ENCODE data around the gene CPVL. TPM values are rescaled to one million over a fixed set of nuclear protein-coding genes. Genes with fewer than 3 reads are reported as not detected.
A peak's percentile ranks its signal among the peaks of the same experiment; 100 is the strongest.

CPVL gene
- total and polyA plus RNA-seq, 2 donors (not counting 1 experiment from before 2014, with no cell fraction given): 2.6 TPM; not detected in 1

DNA sequence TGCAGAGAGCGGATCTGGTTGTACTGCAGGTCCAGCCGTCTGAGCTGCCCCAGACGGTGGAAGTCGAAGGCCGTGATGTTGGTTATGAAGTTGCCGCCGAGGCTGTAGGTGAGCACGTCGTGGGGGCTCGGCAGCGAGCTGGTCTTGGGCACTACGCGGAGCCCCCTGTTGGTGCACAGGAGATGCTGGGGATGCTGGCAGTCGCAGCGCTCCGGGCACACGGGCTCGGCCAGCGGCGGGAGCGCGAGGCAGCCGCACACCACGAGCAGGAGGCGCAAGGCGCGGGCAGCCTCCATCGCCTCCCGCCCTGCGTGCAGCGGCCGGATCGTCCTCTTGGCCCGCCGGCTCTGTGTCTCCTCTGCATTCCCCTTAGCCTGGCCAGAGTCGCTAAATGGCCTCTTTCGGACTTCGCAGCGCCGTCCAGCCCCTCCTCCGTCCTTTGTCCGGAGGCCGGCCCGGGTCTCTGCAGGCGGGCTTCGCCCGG, 188.5 kb downstream of the CPVL start:
- no peak overlapping the region for H3K27ac ChIP-seq (ENCODE audit: low read length in 2 of 2)
- ChIA-PET CTCF (interaction anchor here (1.5 to 6.0 kb wide), 2 partner anchors 30 to 36 kb away, joined by 10 to 21 read pairs; no protein-coding TSS in a partner anchor), POLR2A (no interaction called here)
- H3K4me3 ChIP-seq (ENCODE audit: control extremely low read depth in 1 of 5, extremely low read depth in 1 of 5, insufficient read depth in 1 of 5, low read depth in 2 of 5, low read length in 4 of 5): no peak overlapping the region
- H3K4me2 ChIP-seq (replicated peaks; ENCODE audit: low read depth, low read length, poor library complexity, severe bottlenecking): peak overlapping the region; percentile 72
- intact Hi-C loops (cut with micrococcal nuclease): no loop called here
- Mint-ChIP-seq H3K9me3 (ENCODE audit: insufficient read depth) (no peaks in the 10 kb centered on the region), H3K4me3 (peak overlapping the region; percentile 59), H3K27ac (no peak overlapping the region), H3K4me1 (peaks cover 19% of the 10 kb centered on the region), H3K27me3 (peaks cover 61% of the 10 kb centered on the region)
- H3K79me2 ChIP-seq (ENCODE audit: control insufficient read depth, insufficient read depth, low read length): no peaks in the 10 kb centered on the region
- peaks cover 22 to 29% of the 10 kb centered on the region in 2 donors for H3K4me1 ChIP-seq (ENCODE audit: control insufficient read depth in 2 of 2, insufficient read depth in 2 of 2, low read length in 2 of 2)
- H3K27me3 ChIP-seq (replicated peaks in 1 of 4; ENCODE audit: control extremely low read depth in 1 of 4, control insufficient read depth in 3 of 4, insufficient read depth in 4 of 4, low read length in 3 of 4): peaks cover 0 to 47% (median 22%) of the 10 kb centered on the region in 4 experiments
- no peaks in the 10 kb centered on the region for H3K36me3 ChIP-seq (replicated peaks in 1 of 2; ENCODE audit: control extremely low read depth in 1 of 2, control insufficient read depth in 1 of 2, extremely low read depth in 1 of 2, insufficient read depth in 2 of 2, low read length in 1 of 2)
- WGBS (ENCODE audit: insufficient coverage): 10% methylated on average over 47 of the region's 47 CpGs
- H2AFZ ChIP-seq (ENCODE audit: insufficient read depth, low read depth, low read length, poor library complexity, severe bottlenecking): peak overlapping the region; percentile 38
- no peak for DNase-seq
- peaks cover 0 to 21% (median 0%) of the 10 kb centered on the region in 3 donors for H3K9me3 ChIP-seq (ENCODE audit: control extremely low read depth in 1 of 3, control insufficient read depth in 2 of 3, insufficient read depth in 1 of 3, low read length in 2 of 3)
- H4K20me1 ChIP-seq (ENCODE audit: control insufficient read depth, insufficient read depth, low read length, poor library complexity, severe bottlenecking): no peaks in the 10 kb centered on the region
- ATAC-seq (ENCODE audit: low read depth): no peak
- TF ChIP-seq, protein P1, sequence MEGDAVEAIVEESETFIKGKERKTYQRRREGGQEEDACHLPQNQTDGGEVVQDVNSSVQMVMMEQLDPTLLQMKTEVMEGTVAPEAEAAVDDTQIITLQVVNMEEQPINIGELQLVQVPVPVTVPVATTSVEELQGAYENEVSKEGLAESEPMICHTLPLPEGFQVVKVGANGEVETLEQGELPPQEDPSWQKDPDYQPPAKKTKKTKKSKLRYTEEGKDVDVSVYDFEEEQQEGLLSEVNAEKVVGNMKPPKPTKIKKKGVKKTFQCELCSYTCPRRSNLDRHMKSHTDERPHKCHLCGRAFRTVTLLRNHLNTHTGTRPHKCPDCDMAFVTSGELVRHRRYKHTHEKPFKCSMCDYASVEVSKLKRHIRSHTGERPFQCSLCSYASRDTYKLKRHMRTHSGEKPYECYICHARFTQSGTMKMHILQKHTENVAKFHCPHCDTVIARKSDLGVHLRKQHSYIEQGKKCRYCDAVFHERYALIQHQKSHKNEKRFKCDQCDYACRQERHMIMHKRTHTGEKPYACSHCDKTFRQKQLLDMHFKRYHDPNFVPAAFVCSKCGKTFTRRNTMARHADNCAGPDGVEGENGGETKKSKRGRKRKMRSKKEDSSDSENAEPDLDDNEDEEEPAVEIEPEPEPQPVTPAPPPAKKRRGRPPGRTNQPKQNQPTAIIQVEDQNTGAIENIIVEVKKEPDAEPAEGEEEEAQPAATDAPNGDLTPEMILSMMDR (IDR thresholded peaks at IDR 0.05): no peak
- TF ChIP-seq EZH2 (IDR thresholded peaks at IDR 0.05; ENCODE audit: borderline replicate concordance, insufficient read depth, low read depth, low read length, poor library complexity, severe bottlenecking): no peak
- no peak overlapping the region for H3K9ac ChIP-seq (ENCODE audit: low read length)

DNA sequence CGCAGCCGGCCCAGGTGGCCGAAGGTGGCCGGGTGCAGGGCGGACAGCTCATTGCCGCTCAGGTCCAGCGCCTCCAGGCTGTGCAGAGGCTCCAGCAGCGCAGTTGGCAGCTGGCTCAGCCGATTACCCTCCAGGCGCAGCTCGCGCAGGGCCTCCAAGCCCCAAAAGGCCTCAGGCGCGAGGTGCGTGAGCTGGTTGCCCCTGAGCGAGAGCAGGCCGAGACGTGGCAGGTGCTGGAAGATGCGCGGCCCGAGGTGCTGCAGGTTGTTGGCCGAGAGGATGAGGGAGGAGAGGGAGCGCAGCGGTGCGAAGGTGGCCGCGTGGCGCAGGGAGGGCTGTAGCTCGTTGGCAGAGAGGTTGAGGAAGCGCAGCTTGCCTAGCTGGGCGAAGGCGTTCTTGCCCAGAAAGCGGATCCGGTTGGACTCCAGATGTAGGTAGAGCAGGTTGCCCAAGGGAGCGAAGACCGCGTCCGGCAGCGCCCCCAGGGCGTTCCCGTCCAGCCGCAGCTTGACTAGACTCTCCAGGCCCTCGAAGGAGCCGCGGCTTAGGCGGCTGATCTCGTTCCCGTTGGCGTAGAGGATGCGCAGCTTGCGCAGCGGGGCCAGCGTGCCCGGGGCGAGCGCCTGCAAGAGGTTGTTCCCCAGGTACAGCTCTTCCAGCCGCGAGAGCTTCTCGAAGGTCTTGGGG, 189.1 kb downstream of the CPVL start:
- Histone ChIP-seq H3K4me3 (ENCODE audit: control extremely low read depth in 1 of 5, extremely low read depth in 1 of 5, insufficient read depth in 1 of 5, low read depth in 2 of 5, low read length in 4 of 5) (no peak overlapping the region), H3K9ac (ENCODE audit: low read length) (peak overlapping the region; percentile 42), H3K27me3 (replicated peaks in 1 of 4; ENCODE audit: control extremely low read depth in 1 of 4, control insufficient read depth in 3 of 4, insufficient read depth in 4 of 4, low read length in 3 of 4) (peaks cover 0 to 47% (median 23%) of the 10 kb centered on the region in 4 experiments), H3K4me2 (replicated peaks; ENCODE audit: low read depth, low read length, poor library complexity, severe bottlenecking) (peak overlapping the region; percentile 72), H3K9me3 (ENCODE audit: control extremely low read depth in 1 of 3, control insufficient read depth in 2 of 3, insufficient read depth in 1 of 3, low read length in 2 of 3) (peaks cover 0 to 21% (median 0%) of the 10 kb centered on the region in 3 donors), H2AFZ (ENCODE audit: insufficient read depth, low read depth, low read length, poor library complexity, severe bottlenecking) (peak overlapping the region; percentile 38), H3K4me1 (ENCODE audit: control insufficient read depth in 2 of 2, insufficient read depth in 2 of 2, low read length in 2 of 2) (peaks cover 22 to 29% of the 10 kb centered on the region in 2 donors), H3K36me3 (replicated peaks in 1 of 2; ENCODE audit: control extremely low read depth in 1 of 2, control insufficient read depth in 1 of 2, extremely low read depth in 1 of 2, insufficient read depth in 2 of 2, low read length in 1 of 2) (no peaks in the 10 kb centered on the region), H4K20me1 (ENCODE audit: control insufficient read depth, insufficient read depth, low read length, poor library complexity, severe bottlenecking) (no peaks in the 10 kb centered on the region), H3K27ac (ENCODE audit: low read length in 2 of 2) (no peak overlapping the region), H3K79me2 (ENCODE audit: control insufficient read depth, insufficient read depth, low read length) (no peaks in the 10 kb centered on the region)
- Mint-ChIP-seq H3K9me3 (ENCODE audit: insufficient read depth) (no peaks in the 10 kb centered on the region), H3K4me1 (peaks cover 19% of the 10 kb centered on the region), H3K27ac (no peak overlapping the region), H3K27me3 (peaks cover 67% of the 10 kb centered on the region), H3K4me3 (peak overlapping the region; percentile 59)
- ATAC-seq (ENCODE audit: low read depth) (no peak), DNase-seq (peak; percentile 34)
- WGBS (ENCODE audit: insufficient coverage): 8% methylated on average over 59 of the region's 59 CpGs
- ChIA-PET CTCF (interaction anchor here (0.9 to 6.0 kb wide), 3 partner anchors 30 to 451 kb away, joined by 4 to 21 read pairs (median 10); no protein-coding TSS in a partner anchor), POLR2A (no interaction called here)
- intact Hi-C loops (cut with micrococcal nuclease): no loop called here
- TF ChIP-seq EZH2 (IDR thresholded peaks at IDR 0.05; ENCODE audit: borderline replicate concordance, insufficient read depth, low read depth, low read length, poor library complexity, severe bottlenecking): no peak
- TF ChIP-seq, protein P1 (IDR thresholded peaks at IDR 0.05): no peak

Measured in B cell (primary cell).